ENCODE data around the gene INHBB.

The INHBB gene

DNA sequence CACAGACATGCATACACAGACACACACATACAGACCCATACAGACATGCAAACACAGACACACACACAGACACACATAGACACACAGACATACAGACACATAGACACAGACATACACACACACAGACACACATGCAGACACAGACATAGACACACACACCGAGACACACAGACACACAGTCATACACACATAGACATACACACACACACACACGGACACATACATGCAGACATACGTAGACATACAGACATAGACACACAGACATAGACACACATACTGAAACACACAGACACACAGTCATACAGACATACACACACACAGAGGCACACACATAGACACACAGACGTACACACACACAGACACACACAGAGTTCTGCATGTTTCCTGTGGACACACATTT is 26.9 kb downstream of the INHBB start:
- H3K4me2 ChIP-seq = peak overlapping the region in 3 of 11 experiments; percentile 2 to 46 (median 30); a peak in 5 of 22 replicates

DNA sequence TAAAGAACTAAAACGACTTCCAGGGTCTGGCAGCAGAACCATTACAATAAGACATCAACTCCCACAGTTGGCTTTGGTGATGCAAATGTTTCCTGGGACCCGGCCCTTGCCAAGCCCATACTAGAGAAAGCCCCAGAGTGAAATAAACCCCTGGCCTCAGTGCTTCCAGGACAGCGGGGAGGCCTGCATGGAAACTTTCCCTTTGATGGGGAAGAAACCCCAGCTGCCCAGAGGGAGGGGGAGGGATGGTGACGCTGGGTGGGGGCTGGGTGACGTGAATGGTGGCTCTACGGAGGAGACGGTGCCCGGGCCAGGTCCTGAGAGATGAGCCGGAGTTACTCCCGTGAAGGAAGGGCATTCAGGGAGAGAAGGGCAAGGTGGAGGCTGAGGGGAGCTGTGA is 27.5 kb downstream of the INHBB start:
- Histone ChIP-seq H3K36me3 (no peaks in the 10 kb centered on the region), H3K27me3 (no peaks in the 10 kb centered on the region), H3K4me2 (peak overlapping the region in 4 of 11 experiments; percentile 21 to 46 (median 32); a peak in 6 of 22 replicates), H3K4me1 (peaks cover 7 to 68% (median 34%) of the 10 kb centered on the region in 10 experiments), H3K4me3 (no peak overlapping the region), H3K27ac (no peak overlapping the region), H3K9ac (no peak overlapping the region), H4K20me1 (no peaks in the 10 kb centered on the region), H3K9me3 (replicated peaks in 1 of 11) (peaks cover 0 to 6% (median 0%) of the 10 kb centered on the region in 11 experiments; a peak in 1 of 22 replicates)
- TF ChIP-seq Cebpa-rat (IDR thresholded peaks at IDR 0.05) = no peak

More for the DNA sequence above, 26.9 kb downstream of the INHBB start:
- Histone ChIP-seq H4K20me1 (no peaks in the 10 kb centered on the region), H3K9ac (no peak overlapping the region), H3K4me3 (no peak overlapping the region), H3K27me3 (no peaks in the 10 kb centered on the region), H3K4me1 (peaks cover 9 to 74% (median 40%) of the 10 kb centered on the region in 10 experiments), H3K9me3 (replicated peaks in 1 of 11) (peaks cover 0 to 6% (median 0%) of the 10 kb centered on the region in 11 experiments; a peak in 1 of 22 replicates), H3K27ac (no peak overlapping the region), H3K36me3 (no peaks in the 10 kb centered on the region)
- TF ChIP-seq Cebpa-rat (IDR thresholded peaks at IDR 0.05) = no peak

DNA sequence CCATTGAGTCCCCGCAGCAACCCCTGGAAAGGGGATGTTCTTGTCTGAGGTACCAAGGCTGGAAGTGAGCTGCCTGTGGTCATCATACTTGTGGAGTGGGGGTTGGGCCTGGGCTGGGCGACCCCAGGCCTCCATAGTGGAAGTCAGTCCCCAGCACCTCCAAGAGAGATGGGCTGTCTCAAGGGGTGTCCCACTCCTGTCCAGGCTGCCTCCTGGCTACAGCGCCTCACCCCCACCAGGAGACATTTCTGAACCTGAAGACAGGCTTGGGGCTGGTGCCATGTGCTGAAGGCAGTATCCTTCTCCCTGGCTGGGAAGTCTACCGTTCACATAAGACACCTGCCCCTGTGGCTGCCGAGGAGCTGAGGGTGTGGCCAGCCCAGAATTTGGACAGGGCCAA is 28.9 kb downstream of the INHBB start:
- Histone ChIP-seq H3K4me3 (no peak overlapping the region), H3K4me2 (peak overlapping the region in 1 of 11 experiments; percentile 21; a peak in 1 of 22 replicates), H3K27me3 (no peaks in the 10 kb centered on the region), H3K36me3 (no peaks in the 10 kb centered on the region), H3K4me1 (peaks cover 7 to 57% (median 22%) of the 10 kb centered on the region in 10 experiments), H4K20me1 (no peaks in the 10 kb centered on the region; a peak in 1 of 22 replicates), H3K9me3 (replicated peaks in 1 of 11) (peaks cover 0 to 3% (median 0%) of the 10 kb centered on the region in 11 experiments; a peak in 1 of 22 replicates), H3K9ac (no peak overlapping the region), H3K27ac (no peak overlapping the region)
- no peak for TF ChIP-seq Cebpa-rat (IDR thresholded peaks at IDR 0.05)

DNA sequence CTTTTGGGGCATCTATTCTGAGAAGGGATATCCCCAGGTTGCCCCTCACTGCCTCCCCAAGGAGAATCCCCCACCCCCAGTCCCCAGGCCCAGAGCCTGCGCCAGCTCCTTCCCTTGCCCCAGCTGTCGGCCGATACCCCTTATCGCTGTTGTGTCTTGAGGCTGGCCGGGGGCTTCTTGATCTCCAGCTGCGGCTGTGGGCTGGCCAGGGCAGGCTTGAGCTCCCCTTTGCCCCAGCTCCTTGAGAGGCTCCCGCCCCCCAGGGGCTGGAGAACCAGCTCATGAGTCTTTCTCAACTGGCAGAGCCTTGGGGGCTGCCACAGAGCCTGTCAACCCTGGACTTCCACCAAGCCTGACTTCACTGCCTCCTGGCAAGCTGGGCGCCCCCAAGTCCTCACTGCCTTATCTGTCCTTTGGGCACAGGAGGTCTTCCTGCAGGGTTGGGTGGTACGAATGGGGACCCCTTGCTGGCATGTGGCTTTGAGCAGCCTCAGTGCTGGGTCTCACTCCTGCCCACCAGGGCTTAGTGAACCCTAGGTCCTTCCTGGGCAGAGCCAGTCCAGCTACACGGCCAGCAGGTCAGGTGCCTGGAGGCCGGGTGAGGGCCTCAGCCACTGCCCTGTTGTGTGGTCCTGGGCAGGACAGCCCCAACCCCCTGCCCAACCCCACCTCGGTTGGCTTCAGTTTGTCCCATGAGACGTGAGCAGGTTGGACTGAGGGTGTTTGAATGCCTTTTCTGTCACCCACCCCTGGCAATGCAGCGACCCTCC is 29.5 kb downstream of the INHBB start:
- TF ChIP-seq Cebpa-rat (IDR thresholded peaks at IDR 0.05) = no peak
- H4K20me1 ChIP-seq = no peaks in the 10 kb centered on the region; a peak in 1 of 22 replicates
- H3K9ac ChIP-seq = no peak overlapping the region
- H3K36me3 ChIP-seq = no peaks in the 10 kb centered on the region
- peaks cover 7 to 53% (median 19%) of the 10 kb centered on the region in 10 experiments for H3K4me1 ChIP-seq
- no peak overlapping the region for H3K4me3 ChIP-seq
- no peaks in the 10 kb centered on the region for H3K27me3 ChIP-seq
- H3K4me2 ChIP-seq = peak overlapping the region in 5 of 11 experiments; percentile 9 to 46 (median 35); a peak in 4 of 22 replicates
- H3K27ac ChIP-seq = no peak overlapping the region
- H3K9me3 ChIP-seq (replicated peaks in 1 of 11) = no peaks in the 10 kb centered on the region

DNA sequence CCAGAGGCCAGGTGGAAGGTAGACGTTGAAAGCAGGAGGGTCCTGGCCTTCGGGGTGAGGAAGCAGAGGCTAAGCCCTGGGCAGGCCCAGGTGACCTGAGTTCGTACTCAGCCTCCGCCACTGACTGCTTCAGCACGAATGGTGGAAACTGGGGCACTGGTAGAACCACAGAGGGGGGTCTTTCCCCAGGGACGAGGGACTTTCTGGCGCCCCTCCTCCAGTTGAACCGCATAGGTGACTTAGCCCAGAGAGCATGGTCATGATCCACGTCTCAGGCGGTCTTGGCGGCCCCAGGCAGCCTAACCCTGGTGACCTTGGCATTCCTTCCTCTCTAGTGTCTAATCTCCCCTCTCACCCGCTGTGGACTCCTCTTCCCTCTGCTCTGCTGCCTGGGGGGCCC is 30.2 kb downstream of the INHBB start:
- Histone ChIP-seq H3K9ac (no peak overlapping the region), H3K4me2 (peak overlapping the region in 5 of 11 experiments; percentile 9 to 46 (median 35); a peak in 8 of 22 replicates), H3K9me3 (replicated peaks in 1 of 11) (no peaks in the 10 kb centered on the region), H3K27me3 (no peaks in the 10 kb centered on the region), H3K27ac (no peak overlapping the region), H3K36me3 (no peaks in the 10 kb centered on the region), H3K4me3 (no peak overlapping the region), H4K20me1 (no peaks in the 10 kb centered on the region; a peak in 1 of 22 replicates), H3K4me1 (peaks cover 7 to 50% (median 19%) of the 10 kb centered on the region in 10 experiments)
- TF ChIP-seq Cebpa-rat (IDR thresholded peaks at IDR 0.05) = no peak

DNA sequence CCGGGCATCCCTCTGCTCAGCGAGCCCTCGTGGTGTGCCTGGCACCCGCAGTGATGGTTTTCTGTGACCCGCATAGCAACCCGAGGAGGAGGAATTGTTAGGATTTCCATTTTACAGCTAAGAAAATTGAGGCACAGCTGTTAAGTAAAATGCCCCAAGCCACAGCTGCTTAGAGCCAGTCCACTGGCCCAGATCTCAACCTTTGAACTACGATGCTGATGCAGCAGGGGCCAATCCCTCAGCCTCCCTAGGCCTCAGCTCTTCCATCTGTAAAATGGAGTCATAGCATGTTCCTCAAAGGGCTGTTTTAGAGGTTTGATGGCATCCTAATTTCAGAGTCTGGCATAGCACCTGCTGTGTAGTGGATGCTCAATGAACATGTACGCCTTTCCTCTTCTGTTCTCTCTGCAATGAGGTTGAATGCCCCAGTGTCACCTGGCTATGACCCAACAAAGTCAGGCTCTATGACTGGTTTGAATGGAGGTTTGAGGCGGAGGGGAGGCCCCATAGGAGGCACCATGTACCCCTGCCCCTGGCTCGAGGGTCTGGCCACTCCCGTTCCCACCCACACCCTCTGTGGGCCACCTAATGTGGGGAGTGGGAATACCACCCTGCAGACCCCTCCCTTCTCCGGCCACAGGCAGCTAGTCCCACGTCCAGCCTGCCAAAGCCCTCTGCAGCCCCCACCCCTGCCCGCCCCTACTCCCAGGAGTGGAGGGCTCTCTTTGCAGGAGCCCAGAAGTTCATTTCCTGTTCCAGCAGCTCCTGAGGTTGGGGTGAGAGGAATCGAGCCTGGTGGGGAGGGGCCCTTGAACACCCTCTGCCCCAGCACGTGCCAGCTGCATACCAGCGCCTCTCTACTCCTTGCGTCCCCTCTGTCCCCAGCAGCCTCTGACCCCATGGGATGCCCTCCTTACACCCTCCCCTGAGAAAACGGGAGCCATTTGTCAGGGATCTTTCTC is 31.0 kb downstream of the INHBB start:
- Histone ChIP-seq H3K27me3 (no peaks in the 10 kb centered on the region), H3K9ac (no peak overlapping the region), H3K27ac (no peak overlapping the region), H3K36me3 (no peaks in the 10 kb centered on the region), H3K4me2 (peak overlapping the region in 4 of 11 experiments; percentile 23 to 46 (median 38); a peak in 5 of 22 replicates), H3K4me1 (peaks cover 1 to 51% (median 13%) of the 10 kb centered on the region in 10 experiments), H3K4me3 (no peak overlapping the region), H4K20me1 (no peaks in the 10 kb centered on the region; a peak in 1 of 22 replicates), H3K9me3 (replicated peaks in 1 of 11) (no peaks in the 10 kb centered on the region)
- no peak for TF ChIP-seq Cebpa-rat (IDR thresholded peaks at IDR 0.05)

DNA sequence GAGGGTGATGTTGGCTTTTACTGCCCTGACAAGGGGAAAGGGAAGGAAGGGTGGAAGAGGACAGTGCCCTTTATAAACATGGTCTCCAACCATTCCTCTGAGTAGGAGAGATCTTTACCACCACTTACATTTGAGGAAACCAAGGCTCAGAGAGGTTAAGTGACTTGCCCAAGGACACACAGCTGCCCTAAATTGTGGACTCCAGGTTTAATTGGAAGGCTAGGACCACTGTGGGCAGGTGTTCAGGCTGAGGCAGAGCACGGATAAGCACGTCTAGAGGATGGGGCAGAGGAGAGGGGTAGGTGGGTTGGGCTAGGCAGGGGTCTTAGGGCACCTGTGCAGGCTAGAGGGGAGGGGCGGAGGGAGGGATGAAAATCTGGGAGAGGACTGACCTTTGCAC is 32.7 kb downstream of the INHBB start:
- no peak overlapping the region for H3K27ac ChIP-seq
- no peak overlapping the region for H3K4me2 ChIP-seq
- peaks cover 0 to 38% (median 11%) of the 10 kb centered on the region in 10 experiments; a peak in 10 of 20 replicates for H3K4me1 ChIP-seq
- H3K9ac ChIP-seq = no peak overlapping the region
- TF ChIP-seq Cebpa-rat (IDR thresholded peaks at IDR 0.05) = no peak
- H3K4me3 ChIP-seq = no peak overlapping the region
- no peaks in the 10 kb centered on the region; a peak in 1 of 22 replicates for H4K20me1 ChIP-seq
- no peaks in the 10 kb centered on the region for H3K27me3 ChIP-seq
- H3K9me3 ChIP-seq (replicated peaks in 1 of 11) = no peaks in the 10 kb centered on the region
- no peaks in the 10 kb centered on the region for H3K36me3 ChIP-seq

DNA sequence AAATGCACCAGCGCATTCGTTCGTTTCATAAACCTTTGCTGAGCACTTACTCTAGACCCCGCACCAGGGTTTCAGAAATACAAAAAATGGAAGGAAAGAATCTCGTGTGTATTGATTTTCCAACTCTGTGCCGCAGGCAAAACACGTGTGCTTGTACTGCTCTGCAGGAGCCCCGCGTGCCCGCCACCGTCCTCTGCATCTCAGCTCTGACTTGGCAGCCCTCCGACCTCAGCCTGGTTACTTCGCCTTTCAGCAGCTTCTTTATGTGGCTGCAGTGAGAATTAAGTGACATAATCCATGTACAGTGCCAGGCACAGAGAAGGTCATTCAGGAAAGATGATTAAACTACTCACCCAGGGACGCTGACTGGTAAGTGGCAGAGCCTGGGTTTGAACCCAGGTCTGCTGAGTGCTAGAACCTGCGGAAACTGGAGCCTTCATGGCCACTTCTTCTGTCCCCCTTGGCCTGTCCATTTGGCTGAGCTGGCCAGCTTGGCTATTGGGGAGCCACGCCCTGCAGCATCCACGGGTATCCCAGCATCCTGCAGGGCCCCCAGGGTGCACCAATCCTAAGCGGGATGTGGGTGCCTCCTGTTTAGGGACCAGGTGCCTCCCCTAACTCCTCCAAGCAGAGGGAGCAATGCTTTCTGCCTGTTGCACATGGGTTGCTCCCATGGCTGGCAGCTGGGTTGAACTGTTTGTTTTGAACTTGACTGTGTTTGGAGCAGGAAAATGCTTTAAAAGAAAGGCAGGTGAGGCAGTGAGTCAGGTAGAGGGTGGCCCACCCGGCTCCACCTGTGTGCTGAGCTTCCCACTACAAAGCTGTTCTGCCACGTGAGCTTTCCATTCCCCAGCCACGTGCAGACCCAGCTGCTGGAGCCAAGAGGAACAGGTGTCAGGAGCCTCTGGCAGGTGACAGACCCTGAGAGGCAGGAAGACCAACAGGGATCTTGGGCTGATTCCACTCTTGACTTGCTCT is 34.3 kb downstream of the INHBB start:
- Histone ChIP-seq H4K20me1 (no peaks in the 10 kb centered on the region; a peak in 1 of 22 replicates), H3K4me3 (no peak overlapping the region), H3K27me3 (no peaks in the 10 kb centered on the region), H3K4me1 (peaks cover 0 to 26% (median 5%) of the 10 kb centered on the region in 10 experiments; a peak in 8 of 20 replicates), H3K9ac (no peak overlapping the region), H3K27ac (no peak overlapping the region), H3K4me2 (no peak overlapping the region), H3K9me3 (replicated peaks in 1 of 11) (no peaks in the 10 kb centered on the region), H3K36me3 (no peaks in the 10 kb centered on the region)
- no peak for TF ChIP-seq Cebpa-rat (IDR thresholded peaks at IDR 0.05)
